Activated T-cell treated with anti-CD3 and anti-CD28 coated beads, Interleukin-2, amount 50 U/mL, for 24 hours (primary cell): ENCODE data around the gene SNX17.
"Not testable (repeated sequence)": the region's sequence is repeated elsewhere in the genome, so short reads cannot be mapped to it uniquely, and the experiment has no call there.

Source experiments
- DNase-seq: peaks from one replicate; pipeline ENCODE4 v3.0.0-alpha.2; 2020
- H3K27ac Mint-ChIP-seq: 2 replicates; pipeline ENCODE4 v1.8.0; 2020; ENCODE audit warnings: mild to moderate bottlenecking, mixed read lengths
- H3K27me3 Mint-ChIP-seq: 2 replicates; pipeline ENCODE4 v1.8.0; 2020; ENCODE audit warnings: mixed read lengths
- H3K36me3 Mint-ChIP-seq: 2 replicates; pipeline ENCODE4 v1.8.0; 2020; ENCODE audit warnings: low read depth, mixed read lengths
- H3K4me1 Mint-ChIP-seq: 2 replicates; pipeline ENCODE4 v1.8.0; 2020; ENCODE audit warnings: low read depth, mixed read lengths
- H3K4me3 Mint-ChIP-seq: 2 replicates; pipeline ENCODE4 v1.8.0; 2020; ENCODE audit warnings: mild to moderate bottlenecking, moderate library complexity, mixed read lengths
- H3K9me3 Mint-ChIP-seq: 2 replicates; pipeline ENCODE4 v1.8.0; 2020; ENCODE audit warnings: mixed read lengths

The SNX17 gene

GRCh38 chr2:27370026-27370815 is at the start of gene SNX17, which contains the start of gene EIF2B4:
Gene SNX17, plus strand, starts transcription at chr2:27370616. Its CDS starts 128 bp downstream, at chr2:27370744.
Gene EIF2B4, minus strand, starts transcription at chr2:27370338. Its CDS starts 24 bp downstream, at chr2:27370314.
- no peaks in the 10 kb centered on the region for H3K27me3 Mint-ChIP-seq

GRCh38 chr2:27320958-27321543 is 49.4 kb upstream of the SNX17 start:
- no peak for DNase-seq
- Mint-ChIP-seq H3K27ac (peak overlapping the region; percentile 66), H3K27me3 (no peaks in the 10 kb centered on the region), H3K4me3 (peak overlapping the region; percentile 89), H3K4me1 (peaks cover 27% of the 10 kb centered on the region), H3K9me3 (no peaks in the 10 kb centered on the region), H3K36me3 (peaks cover 77% of the 10 kb centered on the region)

More at GRCh38 chr2:27370026-27370815, at the start of gene SNX17, which contains the start of gene EIF2B4:
- peak within 1 kb of the TSS; percentile 96 for H3K27ac Mint-ChIP-seq
- H3K4me3 Mint-ChIP-seq = peak within 1 kb of the TSS; percentile 94
- H3K4me1 Mint-ChIP-seq = peaks cover 51% of the 10 kb centered on the region
- H3K9me3 Mint-ChIP-seq = no peaks in the 10 kb centered on the region
- H3K36me3 Mint-ChIP-seq = peaks cover 90% of the 10 kb centered on the region
- peak; percentile 99 for DNase-seq

GRCh38 chr2:27322301-27322765 is 48.1 kb upstream of the SNX17 start:
- Mint-ChIP-seq H3K27ac (peak overlapping the region; percentile 92), H3K36me3 (peaks cover 79% of the 10 kb centered on the region), H3K27me3 (no peaks in the 10 kb centered on the region), H3K4me1 (peaks cover 27% of the 10 kb centered on the region), H3K9me3 (no peaks in the 10 kb centered on the region), H3K4me3 (peak overlapping the region; percentile 89)
- peak; percentile 52 for DNase-seq

GRCh38 chr2:27322766-27323595 is 47.4 kb upstream of the SNX17 start, which contains the start of gene MPV17:
Gene MPV17, minus strand, starts transcription at chr2:27323097. Its CDS starts 580 bp downstream, at chr2:27322517.
- peak; percentile 90 for DNase-seq
- Mint-ChIP-seq H3K27me3 (no peaks in the 10 kb centered on the region), H3K4me1 (peaks cover 27% of the 10 kb centered on the region), H3K9me3 (no peaks in the 10 kb centered on the region), H3K27ac (peak within 1 kb of the TSS; percentile 92), H3K36me3 (peaks cover 79% of the 10 kb centered on the region), H3K4me3 (peak within 1 kb of the TSS; percentile 89)

GRCh38 chr2:27323596-27324285 is 46.7 kb upstream of the SNX17 start:
- DNase-seq = no peak
- Mint-ChIP-seq H3K4me1 (peaks cover 27% of the 10 kb centered on the region), H3K4me3 (peak overlapping the region; percentile 89), H3K27ac (peak overlapping the region; percentile 92), H3K36me3 (peaks cover 80% of the 10 kb centered on the region), H3K9me3 (no peaks in the 10 kb centered on the region), H3K27me3 (no peaks in the 10 kb centered on the region)

GRCh38 chr2:27324720-27325119 is 45.7 kb upstream of the SNX17 start:
- Mint-ChIP-seq H3K4me1 (peaks cover 27% of the 10 kb centered on the region), H3K36me3 (peaks cover 85% of the 10 kb centered on the region), H3K9me3 (no peaks in the 10 kb centered on the region), H3K27ac (peak overlapping the region; percentile 9), H3K27me3 (no peaks in the 10 kb centered on the region), H3K4me3 (no peak overlapping the region)
- no peak for DNase-seq

- no peaks in the 10 kb centered on the region for H3K9me3 Mint-ChIP-seq
- no peaks in the 10 kb centered on the region for H3K4me1 Mint-ChIP-seq
- no peak for DNase-seq
- peak overlapping the region; percentile 5 for H3K27ac Mint-ChIP-seq
- peaks cover 83% of the 10 kb centered on the region for H3K36me3 Mint-ChIP-seq
- no peak overlapping the region for H3K4me3 Mint-ChIP-seq
- no peaks in the 10 kb centered on the region for H3K27me3 Mint-ChIP-seq
Measured at GRCh38 chr2:27335311-27335710, 35.1 kb upstream of the SNX17 start.

GRCh38 chr2:27336173-27336572 is 34.2 kb upstream of the SNX17 start:
- Mint-ChIP-seq H3K36me3 (peaks cover 84% of the 10 kb centered on the region), H3K9me3 (no peaks in the 10 kb centered on the region), H3K4me1 (no peaks in the 10 kb centered on the region), H3K27ac (no peak overlapping the region), H3K27me3 (no peaks in the 10 kb centered on the region), H3K4me3 (no peak overlapping the region)
- DNase-seq = no peak

GRCh38 chr2:27347641-27348040 is 22.8 kb upstream of the SNX17 start:
- Mint-ChIP-seq H3K4me1 (peaks cover 39% of the 10 kb centered on the region), H3K27me3 (no peaks in the 10 kb centered on the region), H3K36me3 (peaks cover 49% of the 10 kb centered on the region), H3K9me3 (no peaks in the 10 kb centered on the region), H3K4me3 (no peak overlapping the region), H3K27ac (no peak overlapping the region)
- no peak for DNase-seq

GRCh38 chr2:27350106-27350693 is 20.2 kb upstream of the SNX17 start:
- Mint-ChIP-seq H3K4me1 (peaks cover 55% of the 10 kb centered on the region), H3K9me3 (no peaks in the 10 kb centered on the region), H3K36me3 (peaks cover 44% of the 10 kb centered on the region), H3K4me3 (no peak overlapping the region), H3K27me3 (no peaks in the 10 kb centered on the region), H3K27ac (no peak overlapping the region)
- no peak for DNase-seq

- Mint-ChIP-seq H3K4me1 (peaks cover 61% of the 10 kb centered on the region), H3K4me3 (peak overlapping the region; percentile 13), H3K27ac (peak overlapping the region; percentile 70), H3K9me3 (no peaks in the 10 kb centered on the region), H3K27me3 (no peaks in the 10 kb centered on the region), H3K36me3 (peaks cover 53% of the 10 kb centered on the region)
- DNase-seq = no peak
Measured at GRCh38 chr2:27351802-27352598, 18.4 kb upstream of the SNX17 start.

- Mint-ChIP-seq H3K27ac (peak overlapping the region; percentile 23), H3K4me1 (peaks cover 59% of the 10 kb centered on the region), H3K36me3 (peaks cover 51% of the 10 kb centered on the region)
- DNase-seq, H3K27me3 Mint-ChIP-seq, H3K4me3 Mint-ChIP-seq, H3K9me3 Mint-ChIP-seq: not testable (repeated sequence)
Measured at GRCh38 chr2:27353386-27353761, 17.0 kb upstream of the SNX17 start.
